Suprapubic skin (tissue), 3 donors: ENCODE results near the gene IRF8.

ENCODE experiments used
- CTCF ChIP-seq, 2 donors: fragments of 200-600 bp in 1 of 2; fragments of 450-650 bp in 1 of 2; sonication (generic) in 1 of 2; IDR thresholded peaks; one replicate each; pipeline ENCODE4 v1.5.1; 2016 to 2019; ENCODE audit warnings: antibody characterized with exemption in 2 of 2, mild to moderate bottlenecking in 1 of 2, moderate library complexity in 1 of 2
- POLR2A ChIP-seq, 2 donors: fragments of 450-650 bp; IDR thresholded peaks; one replicate each; pipeline ENCODE4 v1.6.1; 2017; ENCODE audit warnings: antibody characterized with exemption in 2 of 2, mild to moderate bottlenecking in 2 of 2, moderate library complexity in 2 of 2

GRCh38 chr16:85885537-85885936, 13.4 kb upstream of the IRF8 start:
- TF ChIP-seq CTCF (IDR thresholded peaks at IDR 0.05) (no peak), POLR2A (IDR thresholded peaks at IDR 0.05) (no peak)
